ENCODE results near the gene CMIP.

DNA sequence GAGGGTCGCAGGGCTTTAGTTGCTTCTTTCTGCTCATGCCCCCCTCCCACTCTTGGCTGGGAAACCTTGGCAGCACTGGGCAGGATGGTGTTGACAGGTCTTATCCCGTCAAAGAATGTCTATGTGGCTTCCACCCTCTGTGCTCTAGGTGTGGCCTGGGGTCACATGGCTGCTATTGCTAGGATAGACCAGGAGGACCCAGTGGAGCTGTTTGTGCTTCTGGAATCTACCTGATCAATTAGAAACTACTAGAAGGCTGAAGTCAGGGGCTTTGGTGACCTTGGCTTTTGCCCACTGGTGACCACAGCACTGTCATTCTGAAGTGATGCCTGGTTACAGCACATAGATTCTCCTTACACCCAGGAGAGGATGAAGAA lies 105.8 kb downstream of the CMIP start:
- TF ChIP-seq, protein P1, sequence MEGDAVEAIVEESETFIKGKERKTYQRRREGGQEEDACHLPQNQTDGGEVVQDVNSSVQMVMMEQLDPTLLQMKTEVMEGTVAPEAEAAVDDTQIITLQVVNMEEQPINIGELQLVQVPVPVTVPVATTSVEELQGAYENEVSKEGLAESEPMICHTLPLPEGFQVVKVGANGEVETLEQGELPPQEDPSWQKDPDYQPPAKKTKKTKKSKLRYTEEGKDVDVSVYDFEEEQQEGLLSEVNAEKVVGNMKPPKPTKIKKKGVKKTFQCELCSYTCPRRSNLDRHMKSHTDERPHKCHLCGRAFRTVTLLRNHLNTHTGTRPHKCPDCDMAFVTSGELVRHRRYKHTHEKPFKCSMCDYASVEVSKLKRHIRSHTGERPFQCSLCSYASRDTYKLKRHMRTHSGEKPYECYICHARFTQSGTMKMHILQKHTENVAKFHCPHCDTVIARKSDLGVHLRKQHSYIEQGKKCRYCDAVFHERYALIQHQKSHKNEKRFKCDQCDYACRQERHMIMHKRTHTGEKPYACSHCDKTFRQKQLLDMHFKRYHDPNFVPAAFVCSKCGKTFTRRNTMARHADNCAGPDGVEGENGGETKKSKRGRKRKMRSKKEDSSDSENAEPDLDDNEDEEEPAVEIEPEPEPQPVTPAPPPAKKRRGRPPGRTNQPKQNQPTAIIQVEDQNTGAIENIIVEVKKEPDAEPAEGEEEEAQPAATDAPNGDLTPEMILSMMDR (conservative IDR thresholded peaks at IDR 0.05; ENCODE audit: low read length): no peak
- TF ChIP-seq EZH2phosphoT487 (IDR thresholded peaks at IDR 0.05; ENCODE audit: borderline replicate concordance): no peak

All from Loucy (cell line).